Dedifferentiated amniotic fluid mesenchymal stem cell (primary cell): ENCODE data around the gene FTH1.
"Not testable (repeated sequence)": the region's sequence is repeated elsewhere in the genome, so short reads cannot be mapped to it uniquely, and the experiment has no call there.

Experiments
- DNase-seq: peaks from one replicate; pipeline ENCODE4 v3.0.0-alpha.2; 2016; ENCODE audit errors: extremely low spot score

The FTH1 gene

DNA sequence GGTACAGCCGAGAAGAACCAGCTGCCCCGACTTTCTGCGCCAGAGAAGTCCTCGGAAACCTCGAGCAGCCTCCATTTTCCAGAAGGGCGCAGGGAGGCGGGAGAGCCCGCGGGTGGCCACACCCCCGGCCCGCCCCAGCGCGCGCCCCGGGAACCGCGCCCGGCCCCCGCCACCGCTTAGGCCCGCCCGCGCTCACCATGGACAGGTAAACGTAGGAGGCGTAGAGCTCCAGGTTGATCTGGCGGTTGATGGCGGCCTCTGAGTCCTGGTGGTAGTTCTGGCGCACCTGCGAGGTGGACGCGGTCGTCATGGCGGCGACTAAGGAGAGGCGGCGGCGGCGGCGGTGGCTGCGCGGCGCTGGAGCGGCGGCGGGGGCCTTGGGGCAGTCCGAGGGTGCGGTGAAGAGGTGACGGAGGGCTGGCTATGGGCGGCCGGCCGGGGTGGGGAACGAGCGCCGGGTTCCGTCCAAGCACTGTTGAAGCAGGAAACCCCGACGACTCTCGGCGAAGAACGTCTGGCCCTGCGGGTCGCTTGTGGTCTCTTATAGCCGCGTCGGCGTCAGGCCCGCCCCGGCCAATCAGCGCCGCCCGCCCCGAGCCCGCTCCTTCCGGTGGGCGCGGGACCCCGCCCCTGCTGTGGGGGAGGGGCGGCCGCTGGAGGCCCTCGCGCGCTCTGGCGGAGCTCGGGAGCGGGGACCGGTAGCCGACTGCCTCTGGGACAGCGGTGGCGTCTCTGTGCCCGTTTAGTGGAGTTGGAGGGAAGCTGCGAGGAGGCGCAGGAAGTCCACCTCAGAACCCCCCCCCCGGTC is at the start of gene FTH1:
Gene FTH1, minus strand, starts transcription at position 519 of the 808 bp plus-strand sequence. Its CDS starts 209 bp downstream, at position 310.
- DNase-seq, result peak; percentile 86

DNA sequence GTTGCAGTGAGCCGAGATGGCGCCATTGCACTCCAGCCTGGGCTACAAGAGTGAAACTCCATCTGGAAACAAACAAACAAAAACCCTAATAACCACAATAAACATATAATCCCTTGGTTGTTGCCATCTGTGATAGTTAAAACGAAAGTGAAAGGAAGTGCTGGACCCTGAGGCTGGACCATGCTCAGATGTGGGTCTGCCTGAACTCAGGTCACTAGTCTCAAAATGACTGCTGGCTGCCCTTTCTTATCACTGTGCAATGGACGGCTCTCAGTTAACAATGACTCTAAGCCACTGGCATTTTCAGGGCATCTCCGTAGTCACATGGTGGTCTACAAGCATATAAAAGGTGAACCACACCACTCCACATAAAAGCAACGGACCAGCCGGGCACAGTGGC is 48.2 kb upstream of the FTH1 start:
- no peak for DNase-seq

DNA sequence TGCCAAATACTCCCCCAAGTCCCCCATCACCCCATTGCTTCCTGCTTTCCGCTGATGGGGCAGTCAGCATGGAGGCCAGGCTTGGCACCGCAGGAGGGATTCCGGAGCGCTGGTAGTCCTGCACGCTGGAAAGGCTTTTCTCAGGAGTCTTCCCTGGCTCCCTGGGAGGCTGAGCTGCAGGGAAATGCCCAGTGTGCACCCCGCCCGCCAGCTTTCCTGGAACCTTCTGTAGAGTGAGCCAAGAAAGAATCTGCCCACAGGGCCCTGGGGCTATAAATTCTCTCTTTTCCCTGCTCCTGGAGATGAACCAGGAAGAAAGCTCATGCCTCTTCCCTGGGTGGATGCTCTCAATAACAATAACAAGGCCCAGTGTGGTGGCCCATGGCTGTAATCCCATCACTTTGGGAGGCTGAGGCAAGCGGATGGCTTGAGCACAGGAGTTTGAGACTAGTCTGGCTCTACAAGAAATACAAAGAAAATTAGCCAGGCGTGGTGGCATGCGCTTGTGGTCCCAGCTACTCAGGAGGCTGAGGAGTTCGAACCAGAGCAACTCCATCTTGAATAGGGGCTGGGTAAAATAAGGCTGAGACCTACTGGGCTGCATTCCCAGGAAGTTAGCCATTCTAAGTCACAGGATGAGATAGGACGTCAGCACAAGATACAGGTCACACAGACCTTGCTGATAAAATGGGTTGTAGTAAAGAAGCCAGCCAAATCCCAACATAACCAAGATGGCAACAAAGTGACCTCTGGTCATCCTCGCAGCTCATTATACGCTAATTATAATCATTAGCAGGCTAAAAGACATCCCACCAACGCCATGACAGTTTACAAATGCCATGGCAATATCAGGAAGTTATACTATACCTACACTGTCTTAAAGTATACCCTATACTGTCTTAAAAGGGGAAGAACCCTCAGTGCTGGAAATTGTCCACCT is 46.4 kb upstream of the FTH1 start:
- peak; percentile 67 for DNase-seq

DNA sequence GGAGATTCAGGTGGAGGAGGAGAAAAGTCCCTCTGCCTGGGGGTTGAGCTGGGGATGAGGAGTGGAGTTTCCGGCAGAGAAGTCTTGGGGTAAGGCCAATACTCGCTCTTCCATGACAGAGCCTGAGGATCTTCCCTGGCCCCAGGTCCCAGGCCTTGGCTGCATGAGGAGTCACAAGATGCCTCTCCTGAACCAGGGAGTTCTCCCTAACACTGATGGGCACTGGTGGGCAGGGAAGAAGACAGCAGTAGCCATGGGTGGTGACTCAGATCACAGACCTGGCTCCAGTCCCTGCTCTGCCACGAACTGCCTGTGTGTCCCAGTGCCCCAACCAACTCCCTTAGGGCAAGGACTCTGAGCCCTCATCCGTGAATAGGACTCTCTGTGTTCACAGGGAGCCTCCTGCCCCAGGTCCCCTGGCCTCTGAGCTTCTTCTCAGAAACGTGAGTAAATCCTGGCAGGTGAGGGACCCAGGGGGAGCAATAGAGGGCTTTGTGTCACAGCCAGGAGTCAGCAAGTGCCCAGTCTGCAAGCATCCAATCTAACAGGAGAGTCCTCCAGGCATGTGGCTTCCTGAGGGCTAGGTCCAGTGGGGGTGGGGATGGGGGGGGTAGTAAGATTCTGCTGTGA is 45.5 kb upstream of the FTH1 start:
- no peak for DNase-seq

DNA sequence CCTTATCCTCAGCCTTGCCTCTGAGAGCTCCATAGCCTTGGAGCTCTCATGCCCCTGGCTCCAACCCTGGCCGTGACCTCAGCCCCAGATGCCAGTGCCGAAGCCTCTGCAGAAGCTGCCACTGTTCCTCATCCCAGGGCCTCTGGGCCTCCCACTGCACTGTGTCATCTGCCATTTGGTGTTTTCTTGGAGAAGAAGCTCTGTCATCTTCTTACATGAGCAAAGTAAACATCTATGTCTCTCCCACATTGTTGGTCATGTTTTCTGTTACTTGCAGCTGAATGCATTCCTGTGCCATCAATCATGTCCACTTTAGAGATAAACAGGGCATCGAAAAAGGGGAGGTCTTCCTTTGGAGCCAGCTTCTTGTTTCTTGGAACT is 45.0 kb upstream of the FTH1 start:
- DNase-seq, result no peak

DNA sequence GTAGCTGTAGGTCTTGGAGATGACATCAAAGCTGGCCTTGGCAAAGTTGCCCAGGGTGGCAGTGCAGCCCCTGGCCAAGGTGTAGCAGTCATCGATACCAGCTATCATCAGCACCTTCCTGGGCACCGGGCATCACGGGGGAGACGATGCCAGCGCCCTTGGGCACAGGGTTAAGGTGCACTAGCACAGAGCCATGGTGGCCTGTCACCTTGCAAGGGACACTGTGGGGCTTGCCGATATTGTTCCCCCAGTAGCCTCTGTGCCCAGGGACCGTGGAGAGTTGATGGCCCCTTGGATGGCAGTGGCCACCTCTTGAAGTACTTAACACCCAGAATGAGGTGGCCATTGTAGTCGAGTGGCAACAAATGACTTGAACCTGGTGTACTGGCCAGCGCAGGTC is 44.4 kb upstream of the FTH1 start:
- no peak for DNase-seq

DNA sequence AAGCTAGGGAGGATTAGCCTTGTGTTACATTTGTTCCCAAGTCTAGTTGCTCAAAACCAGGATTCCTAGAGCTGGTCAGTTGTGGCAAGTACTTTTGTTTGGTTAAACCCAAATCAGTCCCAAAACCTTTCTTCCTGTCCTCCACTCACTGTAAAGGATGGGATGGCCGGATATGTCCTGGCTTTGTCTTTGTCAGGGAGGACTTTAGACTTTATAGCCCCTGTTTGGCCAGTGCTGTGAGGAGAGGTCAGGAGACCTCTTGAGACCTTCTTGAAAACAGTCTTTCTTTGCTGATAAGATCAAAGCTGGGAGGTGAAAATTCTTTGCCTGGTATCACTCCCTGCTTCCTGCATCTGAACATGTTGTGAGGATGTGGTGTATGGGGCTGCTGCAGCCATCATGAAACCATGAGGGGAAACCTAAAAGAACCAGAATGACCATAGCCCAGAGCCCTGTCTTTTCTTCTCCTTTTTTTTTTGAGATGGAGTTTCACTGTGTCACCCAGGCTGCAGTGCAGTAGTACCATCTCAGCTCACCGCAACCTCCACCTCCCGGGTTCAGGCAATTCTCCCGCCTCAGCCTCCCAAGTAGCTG is 43.6 kb upstream of the FTH1 start:
- DNase-seq, result no peak

DNA sequence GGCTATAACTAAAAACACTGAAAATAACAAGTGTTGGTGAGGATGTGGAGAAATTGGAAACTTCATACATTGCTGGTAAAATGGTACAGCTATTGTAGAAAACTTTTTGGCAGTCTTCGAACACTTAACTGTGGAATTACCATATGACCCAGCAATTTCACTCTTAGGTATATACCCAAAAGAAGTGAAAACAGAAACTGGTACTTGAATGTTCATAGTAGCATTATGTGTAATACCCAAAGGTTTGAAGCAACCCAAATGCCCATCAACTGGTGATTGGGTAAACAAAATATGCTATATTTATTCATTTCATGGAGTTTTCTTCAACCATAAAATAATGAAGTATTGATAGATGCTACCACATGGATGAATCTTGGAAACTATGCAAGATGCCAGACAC is 40.8 kb upstream of the FTH1 start:
- DNase-seq, result no peak

DNA sequence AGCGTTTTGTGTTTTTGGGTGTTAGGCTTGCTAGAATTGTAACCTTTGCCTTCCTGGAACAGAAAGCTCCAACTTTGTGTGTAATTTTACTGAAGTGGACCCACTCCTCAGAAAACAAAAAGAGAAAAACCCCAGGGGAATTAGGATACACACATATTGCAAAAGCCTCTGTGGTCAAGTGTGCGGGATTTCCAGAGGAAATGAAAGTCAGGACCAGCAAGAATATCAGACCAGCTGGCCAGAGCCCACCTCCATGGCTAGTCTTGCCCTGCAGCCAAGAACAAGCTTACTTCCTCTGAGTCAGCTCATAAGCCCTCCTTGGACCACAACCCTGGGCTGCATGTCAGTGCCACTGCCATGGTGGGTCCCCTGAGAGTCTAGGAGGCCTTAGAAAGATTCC is 37.0 kb upstream of the FTH1 start:
- no peak for DNase-seq

DNA sequence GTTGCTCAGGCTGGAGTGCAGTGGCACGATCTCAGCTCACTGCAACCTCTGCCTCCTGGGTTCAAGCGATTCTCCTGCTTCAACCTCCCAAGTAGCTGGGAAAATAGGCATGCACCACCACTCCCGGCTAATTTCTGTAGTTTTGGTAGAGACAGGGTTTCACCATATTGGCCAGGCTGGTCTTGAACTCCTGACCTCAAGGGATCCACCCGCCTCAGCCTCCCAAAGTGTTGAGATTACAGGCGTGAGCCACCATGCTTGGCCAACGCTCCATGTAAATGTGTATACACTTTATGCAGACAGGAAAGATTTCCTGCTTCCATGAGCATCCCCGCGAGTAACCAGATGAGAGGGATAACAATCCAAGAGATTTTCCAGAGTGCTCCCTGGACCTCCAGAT is 34.8 kb upstream of the FTH1 start:
- DNase-seq, result not testable (repeated sequence)

DNA sequence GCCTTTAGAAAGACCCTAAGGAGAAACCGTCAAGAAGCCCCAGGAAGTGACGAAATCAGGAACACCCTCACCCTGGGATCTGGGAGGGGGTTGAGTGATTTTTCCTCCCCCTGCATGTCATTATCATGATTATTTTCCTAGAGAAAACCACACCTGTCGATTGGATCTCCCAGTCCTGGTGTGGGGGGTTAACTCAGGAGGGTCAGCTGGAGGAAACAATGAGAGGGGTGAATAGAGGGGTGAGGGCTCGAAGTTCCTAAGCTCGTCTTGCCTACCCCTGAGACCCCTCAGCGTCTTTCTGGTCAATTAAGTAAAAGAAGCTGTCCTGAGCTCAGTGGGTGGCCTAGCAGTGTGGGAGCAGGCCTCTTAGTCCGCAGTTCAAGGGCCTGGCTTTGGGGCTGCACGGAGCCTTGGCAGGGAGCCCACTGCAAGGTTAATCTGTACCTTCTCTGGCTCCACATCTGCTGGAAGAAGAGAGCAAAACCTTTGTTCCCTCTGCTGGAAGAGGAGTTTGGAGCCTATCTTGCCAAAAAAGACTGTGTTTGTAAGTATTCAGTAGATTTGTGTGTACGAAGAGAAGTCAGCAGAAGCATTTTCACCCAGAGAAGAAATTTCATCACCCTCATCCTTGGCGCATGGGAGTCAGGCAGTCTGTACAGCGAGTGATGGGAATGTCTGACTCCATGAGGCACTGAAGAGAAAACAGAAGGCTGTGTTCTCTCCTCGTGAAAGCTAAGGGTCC is 34.2 kb upstream of the FTH1 start:
- DNase-seq, result no peak

DNA sequence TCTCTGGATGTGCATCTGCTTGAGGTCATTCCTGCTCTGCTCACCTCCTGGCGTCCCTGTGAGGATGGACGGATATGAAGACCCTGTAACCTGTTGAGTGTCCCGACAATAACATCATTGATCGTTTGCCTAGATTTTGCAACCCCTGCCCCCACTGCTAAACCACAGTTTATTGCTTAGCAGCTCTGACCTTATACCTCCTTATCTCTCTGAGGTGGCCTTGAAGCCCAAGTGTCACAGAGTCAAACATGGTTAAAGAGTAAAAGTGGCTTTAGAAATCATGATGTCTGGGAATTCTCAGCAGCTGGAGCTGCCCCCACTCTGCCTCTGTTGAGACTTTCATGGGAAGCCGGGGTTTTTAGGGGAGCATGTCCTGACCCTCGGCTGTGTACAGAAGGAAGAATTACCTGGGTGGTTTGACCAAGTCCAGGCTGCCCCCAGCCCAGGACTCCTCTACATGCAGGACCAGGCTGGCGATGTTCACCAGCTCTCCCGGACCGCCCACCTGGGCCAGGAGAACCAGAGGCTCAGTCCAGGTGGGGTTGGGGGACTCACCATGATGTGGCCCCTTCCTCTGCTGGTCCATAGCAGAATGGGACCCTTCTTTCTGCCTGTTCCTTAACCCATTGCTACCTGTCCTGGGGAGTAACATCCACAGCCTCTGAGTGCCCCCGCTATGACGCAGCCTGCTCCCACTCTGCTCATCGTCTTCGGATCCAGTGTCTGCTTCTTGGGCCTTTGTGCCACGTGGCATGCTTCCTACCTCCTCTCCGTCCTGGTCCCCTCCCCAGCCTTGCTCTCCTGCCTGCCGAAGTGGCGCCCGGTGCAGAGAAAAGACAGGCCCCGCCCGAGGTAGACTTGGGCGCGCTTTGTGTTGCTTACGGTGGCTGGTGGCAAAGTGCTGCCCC is 33.4 kb upstream of the FTH1 start:
- no peak for DNase-seq

DNA sequence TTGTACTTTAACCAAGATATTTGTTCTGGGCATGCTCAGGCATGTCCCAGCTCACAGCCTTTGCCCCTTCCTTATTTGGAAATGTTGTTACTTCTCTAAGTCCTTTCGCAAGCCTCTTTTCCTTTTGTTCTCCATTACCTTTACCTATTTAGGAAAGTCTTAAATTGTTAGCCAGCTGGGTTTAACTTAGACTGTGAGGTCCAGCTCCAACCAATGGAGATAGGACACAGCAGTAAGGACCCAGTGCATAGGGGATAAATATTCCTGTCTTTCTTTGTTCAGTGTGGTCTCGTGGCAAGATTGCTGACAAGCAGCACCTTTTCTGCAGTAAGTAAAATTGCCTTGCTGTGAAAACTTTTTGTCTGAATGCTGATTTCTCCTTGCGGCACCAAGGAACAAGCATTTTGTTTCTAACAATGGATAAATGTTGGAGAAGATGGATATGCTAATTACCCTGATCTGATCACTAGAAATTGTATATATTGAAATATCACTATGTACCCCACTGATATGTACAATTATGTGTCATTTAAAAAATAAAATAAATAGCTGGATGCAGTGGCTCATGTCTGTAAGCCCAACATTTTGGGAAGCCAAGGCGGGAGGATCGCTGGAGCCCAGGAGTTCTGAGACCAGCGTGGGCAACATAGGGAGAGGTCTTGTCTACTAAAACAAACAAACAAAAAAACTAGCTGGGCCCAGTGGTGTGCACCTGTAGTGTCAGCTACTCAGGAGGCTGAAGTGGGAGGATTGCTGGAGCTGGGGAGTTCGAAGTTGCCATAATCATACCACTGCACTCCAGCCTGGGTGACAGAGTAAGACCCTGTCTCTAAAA is 31.9 kb upstream of the FTH1 start:
- DNase-seq, result no peak

DNA sequence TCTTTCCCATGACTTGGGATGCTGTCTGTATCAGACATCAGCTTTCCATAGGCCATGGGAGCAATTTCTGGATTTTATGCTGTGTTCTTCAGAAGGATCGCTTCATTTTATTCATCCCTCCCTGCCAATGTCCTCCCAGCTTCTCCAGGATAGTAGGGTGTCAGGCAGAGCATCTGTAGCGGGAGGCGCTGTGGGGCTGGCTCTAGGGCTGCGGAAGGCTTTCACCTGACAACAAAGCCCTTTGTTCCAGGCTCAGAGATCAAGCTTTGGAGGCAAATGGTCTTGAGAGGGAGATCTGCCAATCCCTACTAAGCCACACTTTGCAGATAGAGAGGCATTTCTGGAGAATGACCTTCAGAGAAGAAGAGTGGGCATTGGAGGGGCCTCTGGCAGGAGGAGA is 29.5 kb upstream of the FTH1 start:
- no peak for DNase-seq

DNA sequence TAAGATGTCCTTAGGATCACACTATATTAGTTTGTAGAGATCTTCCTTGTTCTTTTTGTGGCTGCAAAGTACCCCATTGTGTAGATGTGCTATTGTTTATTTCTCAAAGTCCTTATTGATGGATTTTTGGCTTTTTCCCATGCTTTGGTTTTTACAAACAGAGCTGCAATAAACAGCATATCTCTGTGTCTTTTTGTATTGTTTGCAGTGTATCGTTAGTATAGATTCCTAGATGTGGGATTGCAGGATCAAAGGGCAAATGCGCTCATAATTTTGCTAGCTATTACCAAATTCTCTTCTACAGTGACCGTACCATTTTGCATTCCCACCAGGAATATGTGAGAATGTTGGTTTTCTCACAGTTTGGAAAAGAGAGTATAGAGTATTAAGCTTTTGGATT is 27.5 kb upstream of the FTH1 start:
- no peak for DNase-seq

DNA sequence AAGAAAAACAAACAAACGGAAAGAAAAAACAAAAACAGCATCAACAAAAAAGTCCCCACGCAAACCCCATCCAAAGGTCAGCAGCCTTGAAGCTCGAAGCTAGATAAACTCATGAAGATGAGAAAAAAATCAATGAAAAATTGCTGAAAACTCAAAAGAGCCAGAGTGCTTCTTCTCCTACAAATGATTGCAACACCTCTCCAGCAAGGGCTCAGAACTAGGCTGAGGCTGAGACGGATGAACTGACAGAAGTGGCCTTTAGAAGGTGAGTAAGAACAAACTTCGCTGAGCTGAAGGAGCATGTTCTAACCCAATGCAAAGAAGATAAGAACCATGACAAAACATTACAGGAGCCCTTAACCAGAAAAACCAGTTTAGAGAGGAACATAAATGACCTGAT is 18.4 kb upstream of the FTH1 start:
- no peak for DNase-seq

DNA sequence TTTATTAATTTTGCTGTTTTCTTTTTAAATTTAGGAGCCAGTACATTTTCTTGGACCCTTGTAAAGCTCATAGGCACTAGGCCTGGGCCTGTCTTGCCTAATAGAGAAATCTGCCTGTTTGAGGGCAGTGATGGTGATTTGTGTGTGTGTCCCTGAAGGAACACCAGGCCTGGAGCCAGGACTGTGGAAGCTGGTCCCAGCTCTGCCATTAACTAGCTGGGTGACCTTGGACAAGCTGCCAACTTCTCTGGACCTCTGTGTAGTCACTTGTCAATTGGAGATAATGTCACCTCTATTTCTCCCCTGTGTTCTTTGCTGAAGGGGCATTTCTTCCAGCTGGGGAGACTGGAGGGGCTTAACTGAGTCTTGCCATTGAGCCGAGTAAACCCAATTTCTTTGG is 16.0 kb upstream of the FTH1 start:
- DNase-seq, result no peak

DNA sequence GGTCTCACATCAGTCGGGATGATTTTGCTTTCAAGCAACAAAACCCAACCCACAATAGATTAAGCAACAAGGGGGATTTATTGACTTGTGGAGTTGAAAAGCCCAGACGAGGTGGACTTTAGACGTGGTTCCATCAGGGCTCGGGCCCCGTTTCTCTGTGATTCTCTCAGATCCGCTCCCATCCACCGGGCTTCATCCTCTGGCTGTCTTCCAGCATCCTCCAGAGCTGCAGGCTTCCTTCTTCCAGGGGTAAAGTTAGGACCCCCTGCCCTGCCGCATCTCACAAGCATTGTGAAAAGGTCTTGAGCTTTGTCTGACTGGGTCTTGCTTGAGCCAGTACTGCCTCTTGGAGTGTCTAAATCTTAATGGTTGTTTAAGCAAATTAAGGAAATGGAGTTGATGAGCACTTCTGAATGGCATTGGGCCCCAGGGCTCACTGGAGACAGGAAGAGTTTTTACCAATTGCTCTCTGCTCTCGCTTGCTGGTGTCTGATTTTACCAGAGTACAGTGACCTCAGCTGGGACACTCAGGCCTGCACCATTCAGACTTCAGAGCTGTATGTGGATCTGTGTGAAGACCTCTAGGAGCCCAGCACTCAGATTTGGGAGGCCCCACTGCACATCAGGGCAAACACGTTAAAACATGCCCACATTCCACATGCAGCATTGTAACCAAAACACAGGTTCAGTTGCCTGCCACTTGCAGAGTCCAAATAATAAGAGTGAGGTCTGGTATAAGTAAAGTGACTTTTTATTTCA is 13.5 kb upstream of the FTH1 start:
- DNase-seq, result no peak
